GM12878 (cell line): ENCODE results near the gene NUDCD3. TPM values are rescaled to one million over a fixed set of nuclear protein-coding genes. Genes with fewer than 3 reads are reported as not detected.

Experiments used
- ATAC-seq: fragments of 200-7000 bp; cut with Tn5 transposase; 3 replicates; pipeline ENCODE4 v1.9.1; 2020; ENCODE audit warnings: mild to moderate bottlenecking, moderate library complexity
- BruUV-seq: library from RNA; stranded (reverse); fragments of 400-500 nt; replicated peaks from 2 replicates; lab custom pipeline; 2021; lab: Mats Ljungman, UMichigan
- CTCF ChIA-PET: fragments of 300-600 bp; sonication (Branson Sonifier 250); formaldehyde crosslinking; extraction: SDS; loops from one replicate; lab custom pipeline; 2021; ENCODE audit warnings: inconsistent platforms; lab: Yijun Ruan, JAX
- POLR2A ChIA-PET: fragments of 350-600 bp; formaldehyde crosslinking; extraction: SDS; loops from one replicate; lab custom pipeline; 2021; ENCODE audit warnings: inconsistent platforms; lab: Charles Lee
- RAD21 ChIA-PET: fragments of 300-600 bp; sonication (Branson Sonifier 250); formaldehyde crosslinking; loops from one replicate; lab custom pipeline; 2023; ENCODE audit warnings: antibody characterized with exemption; ENCODE audit not compliant: unreplicated experiment; lab: Charles Lee
- SMC1A ChIA-PET: fragments of 300-600 bp; sonication (Branson Sonifier 250); formaldehyde crosslinking; loops from one replicate; lab custom pipeline; 2023; ENCODE audit not compliant: unreplicated experiment, uncharacterized antibody; lab: Charles Lee
- DNase-seq: peaks from one replicate; pipeline ENCODE4 v3.0.0-alpha.2; 2011; ENCODE audit warnings: low read depth, low spot score
- FAIRE-seq: peaks from 3 replicates; lab custom pipeline; 2011; peaks lifted over from hg19 to GRCh38; lab: Jason Lieb, UNC
- H2AFZ ChIP-seq: 2 replicates; pipeline ENCODE4 v1.6.0; 2011; ENCODE audit warnings: low read depth, low read length, control low read depth; ENCODE audit not compliant: control insufficient read depth
- H3K27ac ChIP-seq: 2 replicates; pipeline ENCODE4 v1.5.1; 2011; ENCODE audit warnings: control low read depth; ENCODE audit not compliant: control insufficient read depth, insufficient read depth
- H3K27me3 ChIP-seq, 2 experiments: replicated peaks in 1 of 2; 2 replicates each; pipeline versions ENCODE4 v1.6.0 to v1.6.1; 2011; ENCODE audit warnings: low read length in 1 of 2; ENCODE audit not compliant: control insufficient read depth in 2 of 2, insufficient read depth in 2 of 2
- H3K36me3 ChIP-seq, 2 experiments: 2 replicates each; pipeline ENCODE4 v1.5.1; 2011; ENCODE audit warnings: low read length in 1 of 2; ENCODE audit not compliant: control insufficient read depth in 2 of 2, insufficient read depth in 2 of 2
- H3K4me1 ChIP-seq: 2 replicates; pipeline ENCODE4 v1.6.1; 2011; ENCODE audit warnings: mild to moderate bottlenecking, low read length, moderate library complexity, mixed read lengths; ENCODE audit not compliant: control insufficient read depth, insufficient read depth
- H3K4me2 ChIP-seq: 2 replicates; pipeline ENCODE4 v1.6.0; 2011; ENCODE audit warnings: control low read depth; ENCODE audit not compliant: control insufficient read depth, insufficient read depth
- H3K4me3 ChIP-seq: fragments of 200-600 bp; sonication (generic); 2 replicates; pipeline ENCODE4 v1.5.1; 2016
- H3K79me2 ChIP-seq: 2 replicates; pipeline ENCODE4 v1.6.0; 2011; ENCODE audit warnings: low read length; ENCODE audit not compliant: control insufficient read depth, insufficient read depth
- H3K9ac ChIP-seq: 2 replicates; pipeline ENCODE4 v1.8.0; 2011; ENCODE audit warnings: low read length, control low read depth, mixed read lengths; ENCODE audit not compliant: control insufficient read depth, insufficient read depth
- H3K9me3 ChIP-seq: replicated peaks from 3 replicates; pipeline ENCODE4 v1.5.1; 2011; ENCODE audit warnings: mild to moderate bottlenecking, low read length; ENCODE audit not compliant: control insufficient read depth, insufficient read depth
- H4K20me1 ChIP-seq: 2 replicates; pipeline ENCODE4 v1.6.0; 2011; ENCODE audit not compliant: control insufficient read depth, insufficient read depth
- CREM ChIP-seq: IDR thresholded peaks from 2 replicates; pipeline ENCODE4 v1.6.1; 2014; ENCODE audit warnings: antibody characterized with exemption, low read depth
- HDGF ChIP-seq: fragments of 450-650 bp; IDR thresholded peaks from 2 replicates; pipeline ENCODE4 v1.6.1; 2016; ENCODE audit warnings: antibody characterized with exemption
- HSF1 ChIP-seq: fragments of 150-350 bp; IDR thresholded peaks from 2 replicates; pipeline ENCODE4 v1.6.1; 2014; ENCODE audit warnings: mild to moderate bottlenecking, low read depth, low read length
- NFIC ChIP-seq: IDR thresholded peaks from 2 replicates; pipeline ENCODE4 v1.6.1; 2012; ENCODE audit warnings: low read depth, mild to moderate bottlenecking, inconsistent platforms, low read length, moderate library complexity
- POLR2A ChIP-seq: IDR thresholded peaks from 2 replicates; pipeline ENCODE4 v1.6.1; 2011; ENCODE audit warnings: low read depth, mild to moderate bottlenecking, low read length
- RB1 ChIP-seq: fragments of 450-650 bp; formaldehyde crosslinking; IDR thresholded peaks from 2 replicates; pipeline ENCODE4 v1.6.1; 2017; ENCODE audit warnings: mild to moderate bottlenecking, borderline replicate concordance
- ZSCAN29 ChIP-seq: fragments of 450-650 bp; IDR thresholded peaks from 2 replicates; pipeline ENCODE4 v1.6.1; 2017; ENCODE audit warnings: mild to moderate bottlenecking, moderate library complexity
- in situ Hi-C: fragments of 300-500 bp; cut with MboI; formaldehyde crosslinking; loops from 9 replicates; pipeline ENCODE4 v1.14.3; 2018; ENCODE audit warnings: mixed read lengths
- intact Hi-C: fragments of 100-400 bp; cut with micrococcal nuclease; formaldehyde crosslinking; loops from one replicate; pipeline ENCODE4 v1.14.2; 2022; ENCODE audit not compliant: unreplicated experiment
- polyA plus RNA-seq, 11 experiments: library from polyadenylated mRNA; depleted of rRNA in 4 of 11; unstranded in 6 of 11; stranded (reverse) in 5 of 11; fragments of >200 nt; fragmentation: Nextera tagmentation in 4 of 11; fragmentation: Illumina TruSeq in 1 of 11; extraction: Ambion mirVana in 4 of 11; extraction: Trizol in 1 of 11; gene quantifications; 1 replicate in 1 of 11; 2 replicates in 10 of 11; pipeline versions ENCODE4 v1.2.1 to v1.2.3, GENCODE V29; 2011 to 2016; ENCODE audit warnings: inconsistent platforms in 2 of 11, missing spikeins in 2 of 11, low read depth in 1 of 11
- total RNA-seq, 4 experiments: library from RNA; depleted of rRNA in 3 of 4; stranded (reverse); fragments of >200 nt in 3 of 4; fragmentation: Illumina TruSeq in 1 of 4; extraction: Trizol in 1 of 4; gene quantifications; 2 replicates each; pipeline versions ENCODE4 v1.2.1 to v1.2.3, GENCODE V29; 2013 to 2021

The NUDCD3 gene
- total and polyA plus RNA-seq, 10 of the 15 experiments (the other 5 are each of a cell fraction or from before 2014, with no cell fraction given) = 25.0 to 89.8 (median 46.4) TPM

DNA sequence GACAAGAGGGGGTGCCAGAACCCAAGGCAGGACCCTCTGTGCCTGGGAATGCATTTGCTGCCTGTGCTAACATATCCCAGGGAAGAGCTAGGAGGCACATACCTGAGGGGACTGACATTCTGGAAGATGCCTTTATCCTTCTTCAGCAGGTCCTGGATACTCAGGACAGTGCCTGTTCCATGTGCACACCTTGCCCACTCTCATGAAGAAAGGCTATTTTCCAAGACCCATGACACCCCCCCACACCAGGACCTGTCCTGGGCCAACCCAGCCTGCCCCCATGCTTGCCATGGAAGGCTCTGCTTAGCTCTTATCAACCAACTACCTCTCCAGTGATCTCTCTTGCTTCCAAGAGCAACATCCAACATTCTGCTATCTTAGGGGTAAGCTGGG is 97.8 kb downstream of the NUDCD3 start:
- BruUV-seq = no TSS peak
- ChIA-PET SMC1A (no interaction called here), RAD21 (no interaction called here), POLR2A (no interaction called here), CTCF (interaction anchor here (0.5 kb wide), 1 partner anchor 36 kb away, joined by 3 read pairs; no protein-coding TSS in a partner anchor)
- no peaks in the 10 kb centered on the region for H3K27me3 ChIP-seq
- no peak overlapping the region for H3K9ac ChIP-seq
- H3K9me3 ChIP-seq = no peaks in the 10 kb centered on the region
- H3K79me2 ChIP-seq = no peaks in the 10 kb centered on the region
- TF ChIP-seq HDGF (no peak), HSF1 (no peak), POLR2A (no peak; the same call in 1 of the 2 replicates), NFIC (no peak), CREM (no peak), ZSCAN29 (no peak), RB1 (no peak)
- DNase-seq = no peak
- no peaks in the 10 kb centered on the region for H3K4me1 ChIP-seq
- no peak overlapping the region for H3K4me3 ChIP-seq
- H3K36me3 ChIP-seq = peaks cover 16 to 18% of the 10 kb centered on the region in 2 experiments
- no peak overlapping the region for H2AFZ ChIP-seq
- intact Hi-C loops = no loop called here
- in situ Hi-C loops = no loop called here
- no peak for FAIRE-seq
- no peak overlapping the region for H3K4me2 ChIP-seq
- no peaks in the 10 kb centered on the region for H4K20me1 ChIP-seq
- ATAC-seq = no peak
- no peak overlapping the region for H3K27ac ChIP-seq
